OCI-LY3 (cell line): Measurements from ENCODE around the gene JAG2.

Source experiments
- H2AFZ ChIP-seq: fragments of 200-600, 300-600 bp; shearing (Covaris generic); 2 replicates; pipeline ENCODE4 v1.6.0; 2014; ENCODE audit warnings: antibody characterized with exemption, low read depth, low read length
- H3K27ac ChIP-seq: fragments of 200-600, 300-600 bp; sonication (generic); 2 replicates; pipeline ENCODE4 v1.5.1; 2014; ENCODE audit warnings: mild to moderate bottlenecking, low read length, moderate library complexity, mixed read lengths
- H3K27me3 ChIP-seq: fragments of 200-600, 300-600 bp; sonication (generic); 2 replicates; pipeline ENCODE4 v1.6.1; 2014; ENCODE audit warnings: low read depth, low read length, mixed read lengths
- H3K36me3 ChIP-seq: fragments of 200-600, 300-600 bp; sonication (generic); replicated peaks from 2 replicates; pipeline ENCODE3; 2014; ENCODE audit warnings: low read depth, low read length, mixed read lengths
- H3K4me1 ChIP-seq: fragments of 300-600, 200-600 bp; sonication (generic); 2 replicates; pipeline ENCODE4 v1.6.1; 2014; ENCODE audit warnings: low read length, mixed read lengths
- H3K4me2 ChIP-seq: fragments of 200-600, 300-600 bp; sonication (generic); 2 replicates; pipeline ENCODE4 v1.6.1; 2014; ENCODE audit warnings: low read length, mixed read lengths
- H3K4me3 ChIP-seq: fragments of 300-600, 200-600 bp; sonication (generic); 2 replicates; pipeline ENCODE4 v1.5.1; 2014; ENCODE audit warnings: antibody characterized with exemption, mild to moderate bottlenecking, low read length, moderate library complexity
- H3K79me2 ChIP-seq: fragments of 300-600, 200-600 bp; shearing (Covaris generic); 2 replicates; pipeline ENCODE4 v1.6.1; 2014; ENCODE audit warnings: mild to moderate bottlenecking, low read length, mixed read lengths
- H3K9ac ChIP-seq: fragments of 300-600, 200-600 bp; shearing (Covaris generic); 2 replicates; pipeline ENCODE4 v1.6.0; 2014; ENCODE audit warnings: mild to moderate bottlenecking, low read length, moderate library complexity
- H3K9me3 ChIP-seq: fragments of 200-600, 300-600 bp; shearing (Covaris generic); 2 replicates; pipeline ENCODE4 v1.6.1; 2014; ENCODE audit warnings: low read length, mixed read lengths; ENCODE audit not compliant: insufficient read depth
- H4K20me1 ChIP-seq: fragments of 200-600, 300-600 bp; sonication (generic); 2 replicates; pipeline ENCODE4 v1.6.1; 2016; ENCODE audit warnings: low read length, mixed read lengths; ENCODE audit not compliant: insufficient read depth
- EZH2phosphoT487 ChIP-seq: fragments of 200-600 bp; shearing (Covaris generic); IDR thresholded peaks from 2 replicates; pipeline ENCODE4 v1.6.1; 2018; ENCODE audit warnings: antibody characterized with exemption, mixed run types, low read depth
- TF ChIP-seq, protein P1 (sequence below): fragments of 200-600, 300-600 bp; sonication (generic); IDR thresholded peaks from 2 replicates; pipeline ENCODE4 v1.5.1; 2014; ENCODE audit warnings: antibody characterized with exemption, low read length, low read depth

Gene JAG2

DNA sequence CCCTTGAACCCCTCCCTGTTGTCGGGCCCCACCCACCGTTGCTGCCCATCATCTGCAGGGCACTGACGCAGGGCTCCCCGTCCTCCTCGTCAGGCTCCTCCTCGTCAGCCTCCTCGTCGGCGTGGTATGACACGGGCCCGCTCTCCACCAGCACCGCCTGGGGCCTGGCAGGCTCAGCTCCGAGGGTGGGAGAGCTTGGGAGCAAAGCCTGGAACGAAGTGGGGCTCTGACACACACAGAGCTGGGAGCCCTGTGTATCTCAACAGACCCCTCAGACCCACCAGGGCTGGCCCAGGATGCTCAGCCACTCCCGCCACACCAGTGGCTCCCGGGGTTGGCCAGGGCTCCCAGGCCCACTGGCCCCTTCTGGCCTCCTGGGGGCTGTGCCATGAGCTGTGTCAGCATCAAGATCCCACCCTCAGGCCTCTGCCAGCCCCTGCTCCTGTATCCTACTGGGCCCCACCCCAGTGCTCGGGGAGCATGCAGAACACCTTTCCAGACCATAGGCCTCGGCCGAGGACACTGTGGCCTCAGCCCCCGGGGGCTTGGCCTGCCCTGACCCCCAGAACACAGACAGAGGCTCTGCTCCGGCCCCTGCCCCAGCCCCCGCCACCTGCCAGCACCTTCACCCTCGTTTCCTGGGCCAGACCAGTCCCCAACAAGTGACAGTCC, 42.6 kb upstream of the JAG2 start:
- 0 out of 2 replicates have a peak, but pooled peaks cover 6% of the 10 kb centered on the region for H4K20me1 ChIP-seq

DNA sequence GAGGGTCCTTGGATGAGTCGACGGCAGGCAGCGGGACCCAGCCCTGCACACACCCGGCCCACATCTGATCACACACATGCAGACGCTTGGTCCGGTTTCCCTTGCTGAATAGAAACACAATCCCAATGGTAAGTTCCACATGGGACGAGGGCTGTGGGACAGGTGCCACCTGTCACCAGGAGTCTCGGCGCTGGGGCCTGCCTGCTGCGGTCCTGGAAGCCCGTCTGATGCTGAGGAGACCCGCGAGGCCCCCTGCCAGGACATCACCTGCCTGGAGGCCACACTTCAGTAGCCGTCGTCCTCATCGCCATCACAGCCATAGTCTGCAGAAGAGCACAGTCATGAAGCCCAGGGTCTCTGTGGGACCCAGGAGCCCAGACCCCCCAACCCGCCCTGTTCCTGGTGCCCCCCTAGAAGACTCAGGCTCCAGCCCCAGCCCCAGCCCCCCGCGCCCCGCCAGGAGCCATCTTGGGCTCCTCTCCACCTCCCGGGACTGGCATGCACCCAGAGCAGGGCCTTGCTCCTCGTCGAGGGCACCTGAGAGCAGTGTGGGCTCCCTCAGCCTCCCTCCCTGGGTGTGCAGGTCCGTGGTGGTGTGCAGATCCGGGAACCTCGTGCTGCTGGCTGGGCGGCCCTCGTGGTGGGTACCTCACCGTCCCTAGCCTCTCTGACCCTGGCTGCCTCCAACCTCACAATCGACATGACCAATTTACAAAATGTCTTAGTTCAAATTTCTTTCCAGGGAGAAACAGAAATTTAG, 41.9 kb upstream of the JAG2 start:
- H3K27ac ChIP-seq = no peak overlapping the region
- H4K20me1 ChIP-seq = 0 out of 2 replicates have a peak, but pooled peaks cover 6% of the 10 kb centered on the region
- no peaks in the 10 kb centered on the region for H3K79me2 ChIP-seq
- H3K4me1 ChIP-seq = no peaks in the 10 kb centered on the region
- H3K9ac ChIP-seq = no peak overlapping the region
- H3K27me3 ChIP-seq = no peaks in the 10 kb centered on the region
- no peak overlapping the region for H2AFZ ChIP-seq
- H3K4me2 ChIP-seq = no peak overlapping the region
- TF ChIP-seq, protein P1, sequence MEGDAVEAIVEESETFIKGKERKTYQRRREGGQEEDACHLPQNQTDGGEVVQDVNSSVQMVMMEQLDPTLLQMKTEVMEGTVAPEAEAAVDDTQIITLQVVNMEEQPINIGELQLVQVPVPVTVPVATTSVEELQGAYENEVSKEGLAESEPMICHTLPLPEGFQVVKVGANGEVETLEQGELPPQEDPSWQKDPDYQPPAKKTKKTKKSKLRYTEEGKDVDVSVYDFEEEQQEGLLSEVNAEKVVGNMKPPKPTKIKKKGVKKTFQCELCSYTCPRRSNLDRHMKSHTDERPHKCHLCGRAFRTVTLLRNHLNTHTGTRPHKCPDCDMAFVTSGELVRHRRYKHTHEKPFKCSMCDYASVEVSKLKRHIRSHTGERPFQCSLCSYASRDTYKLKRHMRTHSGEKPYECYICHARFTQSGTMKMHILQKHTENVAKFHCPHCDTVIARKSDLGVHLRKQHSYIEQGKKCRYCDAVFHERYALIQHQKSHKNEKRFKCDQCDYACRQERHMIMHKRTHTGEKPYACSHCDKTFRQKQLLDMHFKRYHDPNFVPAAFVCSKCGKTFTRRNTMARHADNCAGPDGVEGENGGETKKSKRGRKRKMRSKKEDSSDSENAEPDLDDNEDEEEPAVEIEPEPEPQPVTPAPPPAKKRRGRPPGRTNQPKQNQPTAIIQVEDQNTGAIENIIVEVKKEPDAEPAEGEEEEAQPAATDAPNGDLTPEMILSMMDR = no peak
- no peak for TF ChIP-seq EZH2phosphoT487
- H3K4me3 ChIP-seq = no peak overlapping the region
- no peaks in the 10 kb centered on the region for H3K9me3 ChIP-seq
- no peaks in the 10 kb centered on the region for H3K36me3 ChIP-seq

More for the DNA sequence above, 42.6 kb upstream of the JAG2 start:
- Histone ChIP-seq H3K36me3 (no peaks in the 10 kb centered on the region), H3K9me3 (no peaks in the 10 kb centered on the region), H2AFZ (no peak overlapping the region), H3K4me1 (no peaks in the 10 kb centered on the region), H3K9ac (no peak overlapping the region), H3K4me3 (no peak overlapping the region), H3K79me2 (no peaks in the 10 kb centered on the region), H3K27ac (no peak overlapping the region), H3K27me3 (no peaks in the 10 kb centered on the region), H3K4me2 (no peak overlapping the region)
- TF ChIP-seq, protein P1 = no peak
- no peak for TF ChIP-seq EZH2phosphoT487

DNA sequence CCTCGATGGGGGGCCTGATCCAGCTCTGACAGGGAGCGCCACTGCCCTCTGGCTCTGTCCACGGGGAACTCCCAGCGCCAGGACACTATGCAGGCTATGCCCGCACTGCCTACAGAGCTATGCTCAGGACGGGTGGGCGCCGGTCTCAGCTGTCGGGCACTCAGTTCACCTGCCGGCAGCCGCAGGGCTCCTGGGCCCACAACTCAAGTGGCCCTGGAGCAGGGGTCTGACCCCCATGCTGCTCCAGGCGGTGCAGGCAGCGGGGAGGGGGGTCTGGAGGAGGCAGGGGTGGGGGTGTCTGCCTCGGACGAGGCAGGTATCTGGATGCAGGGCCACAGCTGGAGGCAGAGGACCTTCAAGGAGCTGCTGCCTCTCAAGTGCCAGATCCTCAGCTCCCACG, 41.1 kb upstream of the JAG2 start:
- Histone ChIP-seq H2AFZ (no peak overlapping the region), H3K9me3 (no peaks in the 10 kb centered on the region), H3K4me1 (no peaks in the 10 kb centered on the region), H3K27me3 (peaks cover 3% of the 10 kb centered on the region; the same call in 1 of the 2 replicates), H4K20me1 (no peaks in the 10 kb centered on the region), H3K9ac (no peak overlapping the region), H3K36me3 (no peaks in the 10 kb centered on the region), H3K4me2 (no peak overlapping the region), H3K4me3 (no peak overlapping the region), H3K27ac (no peak overlapping the region), H3K79me2 (no peaks in the 10 kb centered on the region)
- TF ChIP-seq, protein P1 = no peak
- no peak for TF ChIP-seq EZH2phosphoT487

DNA sequence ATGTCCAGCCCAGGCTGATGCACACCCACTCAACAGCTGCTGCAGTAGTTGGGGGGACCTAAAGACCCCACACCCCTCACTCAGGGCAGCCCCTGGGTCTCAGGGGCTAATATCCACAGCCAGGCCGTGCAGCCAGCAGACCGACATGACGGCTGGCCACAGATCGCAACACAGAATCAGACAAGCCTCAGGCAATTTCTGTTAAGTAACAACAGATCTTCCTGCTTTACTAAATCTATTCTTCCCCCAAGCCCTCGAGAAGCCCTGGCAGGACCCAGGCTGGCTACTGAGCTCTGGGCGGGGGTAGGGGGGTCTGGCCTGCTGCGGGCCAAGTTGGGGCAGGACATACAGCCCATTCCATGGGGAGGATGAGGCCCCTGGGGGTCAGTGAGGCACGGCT, 40.5 kb upstream of the JAG2 start:
- H3K9me3 ChIP-seq = no peaks in the 10 kb centered on the region
- H4K20me1 ChIP-seq = no peaks in the 10 kb centered on the region
- TF ChIP-seq EZH2phosphoT487 = no peak
- TF ChIP-seq, protein P1 = no peak
- no peaks in the 10 kb centered on the region for H3K36me3 ChIP-seq
- H3K9ac ChIP-seq = no peak overlapping the region
- no peaks in the 10 kb centered on the region for H3K4me1 ChIP-seq
- H3K27me3 ChIP-seq = peaks cover 3% of the 10 kb centered on the region; the same call in 1 of the 2 replicates
- no peak overlapping the region for H2AFZ ChIP-seq
- no peak overlapping the region for H3K27ac ChIP-seq
- H3K79me2 ChIP-seq = no peaks in the 10 kb centered on the region
- no peak overlapping the region for H3K4me3 ChIP-seq
- no peak overlapping the region for H3K4me2 ChIP-seq
